HG03442 (cell line): ENCODE data around the gene AMH.
A peak's percentile ranks its signal among the peaks of the same experiment; 100 is the strongest.

Source experiments
- ATAC-seq: cut with Tn5 transposase; IDR thresholded peaks from one replicate; pipeline ENCODE4 v1.9.1; 2021; ENCODE audit warnings: mild to moderate bottlenecking, moderate library complexity; ENCODE audit not compliant: unreplicated experiment

AMH gene

GRCh38 chr19:2247433-2248101 is 1.6 kb upstream of the AMH start:
- no peak for ATAC-seq

- no peak for ATAC-seq
Measured at GRCh38 chr19:2248136-2249009, 750 bp upstream of the AMH start.

- ATAC-seq, result no peak
Measured at GRCh38 chr19:2249880-2250765, 1.0 kb downstream of the AMH start.

- ATAC-seq, result no peak
Measured at GRCh38 chr19:2250766-2251105, 1.6 kb downstream of the AMH start.

GRCh38 chr19:2251106-2252054 is 2.3 kb downstream of the AMH start:
- no peak for ATAC-seq

- no peak for ATAC-seq
Measured at GRCh38 chr19:2252055-2252796, 3.1 kb downstream of the AMH start.

- no peak for ATAC-seq
Measured at GRCh38 chr19:2252797-2253105, 3.6 kb downstream of the AMH start.

GRCh38 chr19:2253106-2254063 is 4.3 kb downstream of the AMH start:
- no peak for ATAC-seq

GRCh38 chr19:2254064-2254872 is 5.1 kb downstream of the AMH start:
- ATAC-seq, result no peak

GRCh38 chr19:2255112-2255845 is 6.2 kb downstream of the AMH start:
- ATAC-seq, result no peak

GRCh38 chr19:2255982-2256685 is 7.0 kb downstream of the AMH start, which contains the start of gene JSRP1:
Gene JSRP1, minus strand, starts transcription at chr19:2256417. Its CDS starts 1,103 bp downstream, at chr19:2255314.
- ATAC-seq, result no peak

GRCh38 chr19:2259336-2259735 is 10.2 kb downstream of the AMH start:
- no peak for ATAC-seq

- ATAC-seq, result no peak
Measured at GRCh38 chr19:2260341-2260805, 11.2 kb downstream of the AMH start.

- no peak for ATAC-seq
Measured at GRCh38 chr19:2261438-2262172, 12.5 kb downstream of the AMH start.

- ATAC-seq, result peak; percentile 27
Measured at GRCh38 chr19:2266183-2266993, 17.3 kb downstream of the AMH start.
